Spleen (tissue), 7 donors: Measurements from ENCODE around the gene RASSF1.

Experiments used
- POLR2AphosphoS5 ChIP-seq, 3 donors: sonication (generic); formaldehyde crosslinking; IDR thresholded peaks; one replicate each; pipeline ENCODE4 v1.5.1; 2017; ENCODE audit warnings: antibody characterized with exemption in 3 of 3
- TF ChIP-seq, protein P1 (sequence below), 11 experiments: fragments of 200-600 bp in 7 of 11; fragments of 450-650 bp in 4 of 11; sonication (generic) in 4 of 11; IDR thresholded peaks in 8 of 11; conservative IDR thresholded peaks in 3 of 11; 1 replicate in 7 of 11; 2 replicates in 4 of 11; pipeline versions ENCODE4 v1.4.0 to v1.8.0; 2016 to 2021; ENCODE audit warnings: antibody characterized with exemption in 11 of 11, inconsistent platforms in 4 of 11, mild to moderate bottlenecking in 1 of 11
- donor health status: DM: no; HTN: no; CAD: no; lungs with moderate emphysema.
- donor health status: DM: no; HTN: no; CAD: no.
- donor health status: DM: no; HTN: no; CAD: no.

DNA sequence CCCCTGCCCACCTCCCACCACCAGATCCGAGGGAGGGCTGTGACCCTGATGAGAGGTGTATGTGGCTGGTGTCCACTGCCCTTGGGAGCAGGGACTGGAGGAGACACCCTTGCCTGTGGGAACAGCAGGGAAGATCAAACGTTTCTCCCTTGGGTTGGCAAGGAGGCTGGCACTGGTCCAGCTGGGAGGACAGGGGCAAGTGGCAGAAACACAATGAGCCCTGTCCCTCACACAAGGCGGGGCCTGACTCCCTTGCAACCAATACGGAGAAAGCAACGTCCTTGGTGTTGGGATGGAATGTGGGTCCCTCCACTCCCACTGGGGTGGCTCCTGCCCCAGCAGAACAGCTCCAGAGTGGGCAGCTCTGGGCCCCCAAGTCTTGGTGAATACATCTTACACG is 23.3 kb downstream of the RASSF1 start:
- TF ChIP-seq POLR2AphosphoS5 (IDR thresholded peaks at IDR 0.05) = peak in 2 of 3 donors; percentile 15 to 23
- TF ChIP-seq, protein P1, sequence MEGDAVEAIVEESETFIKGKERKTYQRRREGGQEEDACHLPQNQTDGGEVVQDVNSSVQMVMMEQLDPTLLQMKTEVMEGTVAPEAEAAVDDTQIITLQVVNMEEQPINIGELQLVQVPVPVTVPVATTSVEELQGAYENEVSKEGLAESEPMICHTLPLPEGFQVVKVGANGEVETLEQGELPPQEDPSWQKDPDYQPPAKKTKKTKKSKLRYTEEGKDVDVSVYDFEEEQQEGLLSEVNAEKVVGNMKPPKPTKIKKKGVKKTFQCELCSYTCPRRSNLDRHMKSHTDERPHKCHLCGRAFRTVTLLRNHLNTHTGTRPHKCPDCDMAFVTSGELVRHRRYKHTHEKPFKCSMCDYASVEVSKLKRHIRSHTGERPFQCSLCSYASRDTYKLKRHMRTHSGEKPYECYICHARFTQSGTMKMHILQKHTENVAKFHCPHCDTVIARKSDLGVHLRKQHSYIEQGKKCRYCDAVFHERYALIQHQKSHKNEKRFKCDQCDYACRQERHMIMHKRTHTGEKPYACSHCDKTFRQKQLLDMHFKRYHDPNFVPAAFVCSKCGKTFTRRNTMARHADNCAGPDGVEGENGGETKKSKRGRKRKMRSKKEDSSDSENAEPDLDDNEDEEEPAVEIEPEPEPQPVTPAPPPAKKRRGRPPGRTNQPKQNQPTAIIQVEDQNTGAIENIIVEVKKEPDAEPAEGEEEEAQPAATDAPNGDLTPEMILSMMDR (IDR thresholded peaks at IDR 0.05 in 8 of 11, conservative IDR thresholded peaks at IDR 0.05 in 3 of 11) = no peak
